Endothelial cell of umbilical vein (primary cell): ENCODE data around the gene HDAC4. TPM values are rescaled to one million over a fixed set of nuclear protein-coding genes. Genes with fewer than 3 reads are reported as not detected.

ENCODE experiments used
- BruUV-seq: library from RNA; stranded (reverse); fragments of 400-500 nt; replicated peaks from 2 replicates; lab custom pipeline; 2021; lab: Mats Ljungman, UMichigan
- CTCF ChIA-PET: fragments of 300-600, 350-600 bp; sonication (Branson Sonifier 250); formaldehyde crosslinking; loops from one replicate; lab custom pipeline; 2021; ENCODE audit warnings: antibody characterized with exemption, inconsistent platforms; lab: Charles Lee
- POLR2A ChIA-PET: fragments of 300-600, 350-600 bp; sonication (Branson Sonifier 250); formaldehyde crosslinking; loops from one replicate; lab custom pipeline; 2021; ENCODE audit warnings: antibody characterized with exemption, inconsistent platforms; lab: Charles Lee
- DNase-seq: peaks from one replicate; pipeline ENCODE4 v3.0.0-alpha.2; 2011; ENCODE audit warnings: low read depth, low spot score
- FAIRE-seq: peaks from 2 replicates; lab custom pipeline; 2011; peaks lifted over from hg19 to GRCh38; lab: Jason Lieb, UNC
- H2AFZ ChIP-seq: 2 replicates; pipeline ENCODE4 v1.6.0; 2012; ENCODE audit warnings: low read depth, low read length, control low read depth, inconsistent platforms
- H3K27ac ChIP-seq: 2 replicates; pipeline ENCODE4 v1.5.1; 2011; ENCODE audit warnings: low read depth, mild to moderate bottlenecking, control low read depth, low read length, moderate library complexity; ENCODE audit not compliant: insufficient read depth
- H3K27me3 ChIP-seq, 2 experiments: 2 replicates each; pipeline versions ENCODE4 v1.6.0 to v1.6.1; 2011; ENCODE audit warnings: low read length in 2 of 2, mixed read lengths in 1 of 2; ENCODE audit not compliant: control insufficient read depth in 2 of 2, insufficient read depth in 2 of 2
- H3K36me3 ChIP-seq, 2 experiments: 2 replicates in 1 of 2; 3 replicates in 1 of 2; pipeline ENCODE4 v1.5.1; 2011; ENCODE audit warnings: low read length in 2 of 2, mild to moderate bottlenecking in 1 of 2, moderate library complexity in 1 of 2; ENCODE audit not compliant: control insufficient read depth in 2 of 2, insufficient read depth in 2 of 2; ENCODE audit errors: extremely low read depth in 1 of 2
- H3K4me1 ChIP-seq: 3 replicates; pipeline ENCODE4 v1.5.1; 2011; ENCODE audit warnings: mild to moderate bottlenecking, low read length; ENCODE audit not compliant: control insufficient read depth, insufficient read depth; ENCODE audit errors: extremely low read depth
- H3K4me2 ChIP-seq: 2 replicates; pipeline ENCODE4 v1.6.1; 2011; ENCODE audit warnings: low read length, control low read depth, mixed read lengths; ENCODE audit not compliant: insufficient read depth
- H3K4me3 ChIP-seq, 3 experiments: fragments of 200-600 bp in 1 of 3; sonication (generic), shearing (Covaris generic) in 1 of 3; replicated peaks in 1 of 3; 2 replicates each; pipeline ENCODE4 v1.5.1; 2011 to 2016; ENCODE audit warnings: control low read depth in 3 of 3, low read length in 3 of 3, mild to moderate bottlenecking in 2 of 3, inconsistent platforms in 1 of 3, low read depth in 1 of 3, moderate library complexity in 1 of 3; ENCODE audit not compliant: insufficient read depth in 1 of 3
- H3K79me2 ChIP-seq: 2 replicates; pipeline ENCODE4 v1.6.0; 2012; ENCODE audit warnings: low read length, inconsistent platforms; ENCODE audit not compliant: control insufficient read depth, insufficient read depth
- H3K9ac ChIP-seq: replicated peaks from 2 replicates; pipeline ENCODE3; 2011; ENCODE audit warnings: low read length, control low read depth; ENCODE audit not compliant: insufficient read depth; ENCODE audit errors: extremely low read depth
- H3K9me1 ChIP-seq: replicated peaks from 3 replicates; pipeline ENCODE4 v1.6.0; 2011; ENCODE audit warnings: mild to moderate bottlenecking, low read length; ENCODE audit not compliant: control insufficient read depth, insufficient read depth; ENCODE audit errors: extremely low read depth
- H3K9me3 ChIP-seq: replicated peaks from 2 replicates; pipeline ENCODE4 v1.5.1; 2012; ENCODE audit warnings: low read length, inconsistent platforms; ENCODE audit not compliant: control insufficient read depth, insufficient read depth
- H4K20me1 ChIP-seq: replicated peaks from 2 replicates; pipeline ENCODE3; 2011; ENCODE audit warnings: mild to moderate bottlenecking, low read length; ENCODE audit not compliant: control insufficient read depth, insufficient read depth; ENCODE audit errors: extremely low read depth
- EZH2 ChIP-seq: IDR thresholded peaks from 2 replicates; pipeline ENCODE4 v1.6.1; 2012; ENCODE audit warnings: borderline replicate concordance, low read depth, mild to moderate bottlenecking, moderate library complexity, low read length, inconsistent platforms; ENCODE audit not compliant: severe bottlenecking
- POLR2A ChIP-seq: IDR thresholded peaks from 2 replicates; pipeline ENCODE4 v1.6.1; 2012; ENCODE audit warnings: low read depth, mild to moderate bottlenecking, control low read depth, low read length
- POLR2AphosphoS5 ChIP-seq: IDR thresholded peaks from 2 replicates; pipeline ENCODE4 v1.6.1; 2012; ENCODE audit warnings: low read depth, mild to moderate bottlenecking, control low read depth, low read length, moderate library complexity; ENCODE audit not compliant: insufficient read depth
- dilution Hi-C: fragments of 300-500 bp; cut with MboI; formaldehyde crosslinking; loops from one replicate; pipeline ENCODE4 v1.15.0; 2019; ENCODE audit warnings: low sequenced_read_pairs; ENCODE audit not compliant: extremely low pct_ligation_motif_present
- intact Hi-C: fragments of 100-400 bp; cut with micrococcal nuclease; formaldehyde crosslinking; loops from one replicate; pipeline ENCODE4 v1.10.0; 2022
- polyA plus RNA-seq, 4 experiments: library from polyadenylated mRNA; depleted of rRNA in 3 of 4; stranded (reverse) in 3 of 4; unstranded in 1 of 4; fragments of >200 nt; gene quantifications; 2 replicates each; pipeline versions ENCODE4 v1.2.1 to v1.2.3, GENCODE V29; 2011 to 2012; ENCODE audit warnings: missing spikeins in 1 of 4
- total RNA-seq: library from RNA; stranded (reverse); gene quantifications from 2 replicates; pipeline ENCODE4 v1.2.3, GENCODE V29; 2021
- TF ChIP-seq, protein P1 (sequence below), 2 donors: IDR thresholded peaks; 1 replicate in 1 of 2; 2 replicates in 1 of 2; pipeline ENCODE4 v1.5.1; 2011; ENCODE audit warnings: low read length in 2 of 2, mild to moderate bottlenecking in 2 of 2, moderate library complexity in 2 of 2, control low read depth in 1 of 2, inconsistent platforms in 1 of 2, low read depth in 1 of 2; ENCODE audit not compliant: insufficient read depth in 1 of 2; ENCODE audit errors: extremely low read depth in 1 of 2

The HDAC4 gene
- total and polyA plus RNA-seq, 2 donors (not counting 3 experiments of a cell fraction or from before 2014, with no cell fraction given), result 13.4 to 33.0 TPM

GRCh38 chr2:239250216-239251081, 150.4 kb downstream of the HDAC4 start:
- H2AFZ ChIP-seq, result no peak overlapping the region
- H3K4me2 ChIP-seq, result no peak overlapping the region
- intact Hi-C loops, result no loop called here
- no peaks in the 10 kb centered on the region for H3K79me2 ChIP-seq
- H3K9me1 ChIP-seq, result no peaks in the 10 kb centered on the region
- CTCF ChIA-PET, result interaction anchor here (0.7 to 2.0 kb wide), 4 partner anchors 17 to 38 kb away, joined by 3 to 4 read pairs (median 4); no protein-coding TSS in a partner anchor
- no peaks in the 10 kb centered on the region for H4K20me1 ChIP-seq
- BruUV-seq, result no TSS peak
- dilution Hi-C loops, result no loop called here
- DNase-seq, result no peak
- no peaks in the 10 kb centered on the region for H3K36me3 ChIP-seq
- FAIRE-seq, result no peak
- no peaks in the 10 kb centered on the region for H3K27me3 ChIP-seq
- H3K4me3 ChIP-seq, result no peak overlapping the region
- no peaks in the 10 kb centered on the region for H3K9me3 ChIP-seq
- H3K27ac ChIP-seq, result no peak overlapping the region
- peaks cover 7% of the 10 kb centered on the region for H3K4me1 ChIP-seq
- POLR2A ChIA-PET, result no interaction called here
- TF ChIP-seq POLR2AphosphoS5, result no peak
- TF ChIP-seq POLR2A, result no peak
- TF ChIP-seq, protein P1, sequence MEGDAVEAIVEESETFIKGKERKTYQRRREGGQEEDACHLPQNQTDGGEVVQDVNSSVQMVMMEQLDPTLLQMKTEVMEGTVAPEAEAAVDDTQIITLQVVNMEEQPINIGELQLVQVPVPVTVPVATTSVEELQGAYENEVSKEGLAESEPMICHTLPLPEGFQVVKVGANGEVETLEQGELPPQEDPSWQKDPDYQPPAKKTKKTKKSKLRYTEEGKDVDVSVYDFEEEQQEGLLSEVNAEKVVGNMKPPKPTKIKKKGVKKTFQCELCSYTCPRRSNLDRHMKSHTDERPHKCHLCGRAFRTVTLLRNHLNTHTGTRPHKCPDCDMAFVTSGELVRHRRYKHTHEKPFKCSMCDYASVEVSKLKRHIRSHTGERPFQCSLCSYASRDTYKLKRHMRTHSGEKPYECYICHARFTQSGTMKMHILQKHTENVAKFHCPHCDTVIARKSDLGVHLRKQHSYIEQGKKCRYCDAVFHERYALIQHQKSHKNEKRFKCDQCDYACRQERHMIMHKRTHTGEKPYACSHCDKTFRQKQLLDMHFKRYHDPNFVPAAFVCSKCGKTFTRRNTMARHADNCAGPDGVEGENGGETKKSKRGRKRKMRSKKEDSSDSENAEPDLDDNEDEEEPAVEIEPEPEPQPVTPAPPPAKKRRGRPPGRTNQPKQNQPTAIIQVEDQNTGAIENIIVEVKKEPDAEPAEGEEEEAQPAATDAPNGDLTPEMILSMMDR (IDR thresholded peaks at IDR 0.05; ENCODE audit: extremely low read depth in 1 of 2, insufficient read depth in 1 of 2, low read depth in 1 of 2, low read length in 2 of 2), result no peak
- H3K9ac ChIP-seq, result no peak overlapping the region

- H3K4me1 ChIP-seq, result peaks cover 7% of the 10 kb centered on the region
- no peaks in the 10 kb centered on the region for H3K9me3 ChIP-seq
- H3K4me2 ChIP-seq, result no peak overlapping the region
- no peak overlapping the region for H2AFZ ChIP-seq
- H3K27ac ChIP-seq, result no peak overlapping the region
- H3K36me3 ChIP-seq, result no peaks in the 10 kb centered on the region
- no peak overlapping the region for H3K4me3 ChIP-seq
- dilution Hi-C loops (no loop called here), intact Hi-C loops (no loop called here)
- H3K79me2 ChIP-seq, result no peaks in the 10 kb centered on the region
- no peaks in the 10 kb centered on the region for H4K20me1 ChIP-seq
- FAIRE-seq (peak; percentile 88), DNase-seq (peak; percentile 34)
- no peaks in the 10 kb centered on the region for H3K9me1 ChIP-seq
- ChIA-PET CTCF (interaction anchor here (0.7 to 1.2 kb wide), 3 partner anchors 18 to 37 kb away, joined by 3 to 4 read pairs (median 3); no protein-coding TSS in a partner anchor), POLR2A (no interaction called here)
- TF ChIP-seq, protein P1 (IDR thresholded peaks at IDR 0.05; ENCODE audit: extremely low read depth in 1 of 2, insufficient read depth in 1 of 2, low read depth in 1 of 2, low read length in 2 of 2), result no peak
- TF ChIP-seq EZH2, result no peak
- peak; percentile 28 for TF ChIP-seq POLR2AphosphoS5
- no TSS peak for BruUV-seq
- no peak overlapping the region for H3K9ac ChIP-seq
- no peaks in the 10 kb centered on the region for H3K27me3 ChIP-seq
Measured at GRCh38 chr2:239249776-239250175, 151.0 kb downstream of the HDAC4 start.
